GM18951 (cell line): Measurements from ENCODE around the gene TCP1.
"Not testable (repeated sequence)": the region's sequence is repeated elsewhere in the genome, so short reads cannot be mapped to it uniquely, and the experiment has no call there.

Experiments used
- POLR2A ChIP-seq: IDR thresholded peaks from 4 replicates; pipeline ENCODE4 v1.6.1; 2011; ENCODE audit warnings: mild to moderate bottlenecking; ENCODE audit not compliant: insufficient read length, insufficient read depth; ENCODE audit errors: extremely low read depth
- in situ Hi-C: fragments of 300-500 bp; cut with MboI; formaldehyde crosslinking; loops from one replicate; pipeline ENCODE4 v1.12.0; 2022; ENCODE audit warnings: low sequenced_read_pairs, mixed read lengths, inconsistent platforms; ENCODE audit not compliant: unreplicated experiment

Gene TCP1

GRCh38 chr6:159806021-159806458 is 16.6 kb upstream of the TCP1 start:
- in situ Hi-C loops, result no loop called here
- no peak for TF ChIP-seq POLR2A

- no peak for TF ChIP-seq POLR2A
- in situ Hi-C loops, result no loop called here
Observed at GRCh38 chr6:159805440-159806020, 16.1 kb upstream of the TCP1 start.

GRCh38 chr6:159804504-159804903 is 15.1 kb upstream of the TCP1 start:
- in situ Hi-C loops, result no loop called here
- no peak for TF ChIP-seq POLR2A

GRCh38 chr6:159801935-159802334 is 12.5 kb upstream of the TCP1 start:
- TF ChIP-seq POLR2A, result no peak
- in situ Hi-C loops, result no loop called here

GRCh38 chr6:159800141-159800865 is 10.9 kb upstream of the TCP1 start, which contains the start of gene PNLDC1:
PNLDC1 (plus strand) TSS chr6:159800276; CDS start chr6:159800308, 32 bp downstream.
- in situ Hi-C loops, result no loop called here
- no peak for TF ChIP-seq POLR2A

- in situ Hi-C loops, result no loop called here
Observed at GRCh38 chr6:159797554-159797953, 8.2 kb upstream of the TCP1 start.

GRCh38 chr6:159794976-159795375 is 5.6 kb upstream of the TCP1 start:
- in situ Hi-C loops, result not testable (repeated sequence)

More at GRCh38 chr6:159797554-159797953, 8.2 kb upstream of the TCP1 start:
- no peak for TF ChIP-seq POLR2A

GRCh38 chr6:159790956-159791598 is 1.7 kb upstream of the TCP1 start:
- in situ Hi-C loops, result no loop called here
- TF ChIP-seq POLR2A, result no peak

- TF ChIP-seq POLR2A, result peak; percentile 77
Observed at GRCh38 chr6:159790149-159790955, 950 bp upstream of the TCP1 start, which contains the start of gene MRPL18. MRPL18 (plus strand) TSS chr6:159790467; CDS start chr6:159790588, 121 bp downstream.

GRCh38 chr6:159788753-159789376 is 537 bp downstream of the TCP1 start:
- in situ Hi-C loops, result no loop called here
- TF ChIP-seq POLR2A, result no peak

More at GRCh38 chr6:159790149-159790955, 950 bp upstream of the TCP1 start, which contains the start of gene MRPL18:
- in situ Hi-C loops, result no loop called here

GRCh38 chr6:159788276-159788675 is 1.1 kb downstream of the TCP1 start:
- in situ Hi-C loops, result no loop called here
- no peak for TF ChIP-seq POLR2A

- in situ Hi-C loops, result no loop called here
- no peak for TF ChIP-seq POLR2A
Observed at GRCh38 chr6:159778542-159779103, 10.8 kb downstream of the TCP1 start.
